Gastrocnemius medialis (tissue), 4 donors: ENCODE data around the gene RYR3.

Experiments used
- CTCF ChIP-seq, 5 experiments: fragments of 450-650 bp in 3 of 5; fragments of 200-600 bp in 2 of 5; sonication (generic) in 2 of 5; IDR thresholded peaks in 4 of 5; conservative IDR thresholded peaks in 1 of 5; 1 replicate in 4 of 5; 2 replicates in 1 of 5; pipeline ENCODE4 v1.5.1; 2016 to 2019; ENCODE audit warnings: antibody characterized with exemption in 5 of 5, mild to moderate bottlenecking in 3 of 5, moderate library complexity in 3 of 5
- POLR2A ChIP-seq, 2 donors: fragments of 450-650 bp; IDR thresholded peaks; one replicate each; pipeline ENCODE4 v1.6.1; 2017; ENCODE audit warnings: antibody characterized with exemption in 2 of 2, mild to moderate bottlenecking in 2 of 2, moderate library complexity in 2 of 2

- TF ChIP-seq CTCF (IDR thresholded peaks at IDR 0.05 in 4 of 5, conservative IDR thresholded peaks at IDR 0.05 in 1 of 5): no peak
- TF ChIP-seq POLR2A (IDR thresholded peaks at IDR 0.05): no peak
Measured at GRCh38 chr15:33621141-33621540, 310.4 kb downstream of the RYR3 start.
